ENCODE results near the gene COL8A2.

GRCh38 chr1:36133484-36133883 lies 8.5 kb upstream of the COL8A2 start:
- TF ChIP-seq LEF1 (IDR thresholded peaks at IDR 0.05; ENCODE audit: borderline replicate concordance) (no peak), HDGF (IDR thresholded peaks at IDR 0.05; ENCODE audit: borderline replicate concordance) (no peak), BHLHE40 (IDR thresholded peaks at IDR 0.05; ENCODE audit: borderline replicate concordance) (no peak), FOXK2 (IDR thresholded peaks at IDR 0.05) (no peak), ZNF384 (IDR thresholded peaks at IDR 0.05) (no peak), PKNOX1 (IDR thresholded peaks at IDR 0.05) (no peak), FOXA1 (IDR thresholded peaks at IDR 0.05) (no peak), FOXM1 (IDR thresholded peaks at IDR 0.05; ENCODE audit: borderline replicate concordance) (no peak)
